ENCODE results near the gene NADK.

NADK gene

GRCh38 chr1:1797731-1798341 is 19.6 kb upstream of the NADK start:
- TF ChIP-seq, protein P1, sequence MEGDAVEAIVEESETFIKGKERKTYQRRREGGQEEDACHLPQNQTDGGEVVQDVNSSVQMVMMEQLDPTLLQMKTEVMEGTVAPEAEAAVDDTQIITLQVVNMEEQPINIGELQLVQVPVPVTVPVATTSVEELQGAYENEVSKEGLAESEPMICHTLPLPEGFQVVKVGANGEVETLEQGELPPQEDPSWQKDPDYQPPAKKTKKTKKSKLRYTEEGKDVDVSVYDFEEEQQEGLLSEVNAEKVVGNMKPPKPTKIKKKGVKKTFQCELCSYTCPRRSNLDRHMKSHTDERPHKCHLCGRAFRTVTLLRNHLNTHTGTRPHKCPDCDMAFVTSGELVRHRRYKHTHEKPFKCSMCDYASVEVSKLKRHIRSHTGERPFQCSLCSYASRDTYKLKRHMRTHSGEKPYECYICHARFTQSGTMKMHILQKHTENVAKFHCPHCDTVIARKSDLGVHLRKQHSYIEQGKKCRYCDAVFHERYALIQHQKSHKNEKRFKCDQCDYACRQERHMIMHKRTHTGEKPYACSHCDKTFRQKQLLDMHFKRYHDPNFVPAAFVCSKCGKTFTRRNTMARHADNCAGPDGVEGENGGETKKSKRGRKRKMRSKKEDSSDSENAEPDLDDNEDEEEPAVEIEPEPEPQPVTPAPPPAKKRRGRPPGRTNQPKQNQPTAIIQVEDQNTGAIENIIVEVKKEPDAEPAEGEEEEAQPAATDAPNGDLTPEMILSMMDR (IDR thresholded peaks at IDR 0.05), result no peak

DNA sequence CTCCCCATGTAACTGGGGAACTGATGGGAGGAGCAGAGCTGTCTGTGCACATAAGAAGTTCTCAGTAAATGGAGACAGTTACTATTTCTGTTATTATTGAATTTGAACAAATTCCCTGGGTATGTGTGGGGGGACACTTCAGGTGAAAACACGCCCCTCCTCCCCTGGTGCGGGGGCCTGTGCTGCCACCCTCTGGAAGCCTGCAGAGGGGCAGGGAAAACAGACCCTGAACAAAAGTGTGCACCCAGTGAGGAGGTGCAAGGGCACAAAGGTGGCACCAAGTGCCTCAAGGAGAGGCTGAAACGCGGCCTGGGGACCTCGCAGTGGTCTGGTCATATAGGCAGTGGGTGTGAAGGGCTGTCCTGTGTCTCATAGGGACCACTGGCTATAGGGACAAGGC is 18.2 kb upstream of the NADK start:
- TF ChIP-seq, protein P1 (IDR thresholded peaks at IDR 0.05), result peak; percentile 13; the same call in 1 of the 2 replicates

DNA sequence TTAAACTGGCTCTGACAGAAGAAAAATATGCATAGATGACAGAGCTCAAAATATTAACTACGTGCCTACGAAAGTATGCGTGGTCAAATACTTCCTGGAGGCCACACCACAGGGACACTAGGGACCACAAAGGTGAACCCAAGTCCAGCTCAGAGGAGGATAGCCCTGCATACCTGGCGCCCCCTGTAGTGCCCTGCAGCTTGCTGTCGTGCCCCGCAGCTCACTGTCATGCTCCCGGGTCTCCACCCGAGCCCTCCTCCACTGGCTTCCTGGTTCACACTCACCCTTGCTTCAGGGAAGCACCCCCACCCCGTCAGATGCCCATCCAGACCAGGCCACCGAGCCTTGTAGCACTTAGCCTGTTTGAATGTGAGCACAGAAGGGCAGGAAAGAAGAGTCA is 16.7 kb upstream of the NADK start:
- TF ChIP-seq, protein P1 (IDR thresholded peaks at IDR 0.05), result no peak

DNA sequence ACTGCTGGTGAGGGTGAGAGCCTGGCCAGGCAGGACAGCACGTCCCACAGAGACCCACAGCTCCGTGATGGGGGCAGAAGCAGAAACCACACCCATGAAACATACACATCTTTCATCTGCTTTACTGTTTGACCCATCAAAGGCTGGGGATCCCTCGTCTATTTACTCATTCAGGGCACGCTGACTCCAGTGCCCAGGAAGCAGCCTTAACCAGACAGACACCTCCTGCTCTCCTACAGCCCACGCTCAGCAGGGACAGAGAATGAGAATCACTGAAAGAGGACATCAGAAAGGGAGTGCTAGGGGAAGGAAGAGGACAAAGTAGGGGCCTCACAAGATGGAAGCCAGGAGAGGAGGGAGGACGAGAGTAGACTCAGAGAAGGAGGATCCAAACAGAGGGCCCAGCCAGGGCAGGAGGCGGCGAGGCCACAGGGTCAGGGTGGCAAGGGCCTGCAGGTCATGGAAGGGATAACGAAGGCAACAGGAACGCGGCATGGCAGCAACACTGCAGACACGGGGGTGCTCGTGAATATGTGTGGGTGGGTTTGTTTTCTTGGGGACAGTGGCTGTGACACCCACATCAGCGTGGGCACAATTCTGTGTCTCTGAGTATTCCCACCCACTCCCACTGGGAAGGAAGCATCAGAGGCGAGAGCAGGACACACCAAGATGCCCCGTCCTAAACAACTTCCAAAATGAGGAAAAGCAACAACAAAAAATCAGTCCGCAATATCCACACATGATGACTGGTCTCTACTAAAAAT is 15.4 kb upstream of the NADK start:
- TF ChIP-seq, protein P1 (IDR thresholded peaks at IDR 0.05), result no peak

DNA sequence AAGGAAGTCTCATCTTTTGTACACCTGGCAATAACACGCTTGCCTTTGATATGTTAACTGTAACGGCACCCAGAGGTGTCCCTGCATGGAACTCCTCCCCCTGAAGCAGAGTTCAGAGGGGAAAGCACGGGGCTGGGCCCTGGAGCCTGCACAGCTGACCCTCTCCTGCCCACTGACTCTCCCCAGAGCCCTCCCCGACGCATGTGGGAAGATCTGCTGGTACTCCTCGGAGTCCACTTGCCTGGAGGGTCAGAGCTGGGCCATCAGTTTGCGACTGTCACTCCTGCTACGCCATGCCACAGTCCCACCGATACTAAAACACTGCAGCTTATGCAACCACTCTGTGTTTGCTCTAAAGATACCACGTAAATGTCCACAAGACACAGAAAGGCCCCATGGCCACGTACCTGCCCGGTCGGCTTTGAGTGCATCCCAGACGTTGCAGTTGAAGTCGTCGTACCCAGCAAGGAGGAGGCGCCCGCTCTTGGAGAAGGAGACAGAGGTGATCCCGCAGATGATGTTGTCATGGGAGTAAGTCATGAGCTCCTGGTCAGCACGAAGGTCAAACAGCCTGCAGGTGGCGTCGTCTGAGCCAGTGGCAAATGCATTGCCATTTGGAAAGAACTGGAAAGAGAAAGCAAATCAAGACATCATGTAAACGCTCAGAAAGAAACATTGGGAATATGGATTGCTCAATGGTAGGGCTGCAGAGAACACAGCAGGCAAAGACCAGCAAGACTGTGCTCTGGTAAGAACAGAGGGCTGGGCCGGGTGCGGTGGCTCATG is 10.6 kb upstream of the NADK start:
- TF ChIP-seq, protein P1 (IDR thresholded peaks at IDR 0.05), result peak; percentile 62

DNA sequence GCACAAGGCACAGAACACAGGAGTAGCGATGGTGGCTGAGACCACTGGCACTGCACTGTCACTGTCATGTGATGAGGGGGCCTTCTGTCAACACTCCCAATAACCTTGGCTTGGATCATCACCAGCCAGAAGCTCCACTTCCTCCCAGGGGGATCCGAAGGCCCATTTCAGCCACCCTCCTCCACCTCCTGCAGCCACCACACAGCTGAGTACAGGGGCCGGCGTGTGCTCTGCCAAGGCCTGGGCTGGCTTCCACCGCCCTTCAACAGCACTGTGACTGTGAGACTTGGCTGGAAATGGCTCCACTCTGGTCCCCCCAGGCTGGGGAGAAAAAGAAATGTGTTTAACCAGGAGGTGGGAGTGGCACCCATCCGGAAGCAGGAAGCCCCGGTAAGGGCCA is 9.9 kb upstream of the NADK start:
- TF ChIP-seq, protein P1 (IDR thresholded peaks at IDR 0.05), result no peak

- TF ChIP-seq, protein P1 (IDR thresholded peaks at IDR 0.05), result no peak
Measured at GRCh38 chr1:1786836-1787605, 8.8 kb upstream of the NADK start.
